Lung (tissue), 12 donors: ENCODE results near the gene VPS11. TPM values are rescaled to one million over a fixed set of nuclear protein-coding genes. Genes with fewer than 3 reads are reported as not detected.

Experiments
- ATAC-seq: fragments of 200-7000 bp; cut with Tn5 transposase; one replicate; pipeline ENCODE4 v1.9.1; 2020; ENCODE audit warnings: moderate number of reproducible peaks; ENCODE audit not compliant: insufficient read depth, low FRiP score
- DNase-seq, 3 donors: peaks; one replicate each; pipeline ENCODE4 v3.0.0-alpha.2; 2013 to 2017
- H3K27ac ChIP-seq, 2 donors: one replicate each; pipeline ENCODE4 v1.5.1; 2013; ENCODE audit warnings: mild to moderate bottlenecking in 2 of 2, moderate library complexity in 2 of 2, control low read depth in 1 of 2, inconsistent platforms in 1 of 2, low read depth in 1 of 2, low read length in 1 of 2
- H3K27me3 ChIP-seq, 3 donors: one replicate each; pipeline ENCODE4 v1.5.1; 2013; ENCODE audit warnings: low read length in 2 of 3; ENCODE audit not compliant: control insufficient read depth in 3 of 3, insufficient read depth in 3 of 3
- H3K36me3 ChIP-seq, 4 donors: one replicate each; pipeline ENCODE4 v1.5.1; 2013; ENCODE audit warnings: low read length in 4 of 4, mild to moderate bottlenecking in 1 of 4, moderate library complexity in 1 of 4; ENCODE audit not compliant: control insufficient read depth in 4 of 4, insufficient read depth in 4 of 4
- H3K4me1 ChIP-seq, 5 donors: one replicate each; pipeline ENCODE4 v1.5.1; 2013; ENCODE audit warnings: low read length in 5 of 5, mild to moderate bottlenecking in 2 of 5, moderate library complexity in 1 of 5; ENCODE audit not compliant: control insufficient read depth in 5 of 5, insufficient read depth in 5 of 5
- H3K4me3 ChIP-seq: one replicate; pipeline ENCODE4 v1.5.1; 2013; ENCODE audit warnings: mild to moderate bottlenecking, control low read depth, moderate library complexity
- H3K9ac ChIP-seq, 2 donors: one replicate each; pipeline ENCODE4 v1.5.1; 2013; ENCODE audit warnings: low read length in 2 of 2, control low read depth in 1 of 2; ENCODE audit not compliant: insufficient read depth in 1 of 2
- H3K9me3 ChIP-seq, 4 donors: one replicate each; pipeline ENCODE4 v1.5.1; 2013; ENCODE audit warnings: low read length in 3 of 4, mild to moderate bottlenecking in 1 of 4, moderate library complexity in 1 of 4; ENCODE audit not compliant: control insufficient read depth in 4 of 4, insufficient read depth in 3 of 4
- CTCF ChIP-seq: IDR thresholded peaks from 2 replicates; pipeline ENCODE4 v1.5.1; 2012; ENCODE audit warnings: mild to moderate bottlenecking; ENCODE audit errors: control extremely low read depth, extremely low read depth
- WGBS, 2 donors: extraction: QIAGEN DNeasy Blood & Tissue Kit; methylation state at CpG; one replicate each; pipeline ENCODE4 v1.1.7; 2013; 5-methylcytosine and 5-hydroxymethylcytosine counted together
- polyA plus RNA-seq, 2 donors: library from polyadenylated mRNA; stranded (reverse); fragments of 200-250 nt; gene quantifications; one replicate each; pipeline ENCODE4 v1.2.1, GENCODE V29; 2013
- total RNA-seq, 2 donors: library from RNA; depleted of rRNA in 1 of 2; stranded (reverse); fragments of >200 nt in 1 of 2; gene quantifications; one replicate each; pipeline ENCODE4 v1.2.1, GENCODE V29; 2014 to 2021
- donor health status: control.
- donor health status: control.
- donor health status: Bipolar disorder and iron deficiency.
- donor health status: healthy.
- donor health status: DM: yes; HTN: yes; CAD: no.

The VPS11 gene
- total and polyA plus RNA-seq, 4 donors: 33.8 to 56.1 (median 35.3) TPM

- 88 to 90% methylated on average over 17 of the region's 17 CpGs for WGBS, 2 donors
- no peak for TF ChIP-seq CTCF
- H3K9me3 ChIP-seq: no peaks in the 10 kb centered on the region
- no peak overlapping the region for H3K4me3 ChIP-seq
- no peaks in the 10 kb centered on the region for H3K27me3 ChIP-seq
- no peak overlapping the region for H3K9ac ChIP-seq
- H3K36me3 ChIP-seq: peaks cover 41 to 71% (median 58%) of the 10 kb centered on the region in 4 donors
- ATAC-seq: no peak
- no peak overlapping the region for H3K27ac ChIP-seq
- no peak for DNase-seq
- peaks cover 0 to 9% (median 4%) of the 10 kb centered on the region in 5 donors for H3K4me1 ChIP-seq
Observed at GRCh38 chr11:119051440-119052162, 16.0 kb upstream of the VPS11 start.

GRCh38 chr11:119052163-119052814 lies 15.3 kb upstream of the VPS11 start:
- H3K27ac ChIP-seq: no peak overlapping the region
- no peak for TF ChIP-seq CTCF
- H3K27me3 ChIP-seq: no peaks in the 10 kb centered on the region
- DNase-seq: no peak
- H3K36me3 ChIP-seq: peaks cover 40 to 68% (median 55%) of the 10 kb centered on the region in 4 donors
- no peak for ATAC-seq
- no peak overlapping the region for H3K9ac ChIP-seq
- no peaks in the 10 kb centered on the region for H3K9me3 ChIP-seq
- H3K4me1 ChIP-seq: peaks cover 0 to 9% (median 4%) of the 10 kb centered on the region in 5 donors
- 96% methylated on average over 23 of the region's 23 CpGs for WGBS, 2 donors
- no peak overlapping the region for H3K4me3 ChIP-seq

- H3K9ac ChIP-seq: no peak overlapping the region
- no peaks in the 10 kb centered on the region for H3K9me3 ChIP-seq
- DNase-seq: no peak
- 97% methylated on average over 10 of the region's 10 CpGs for WGBS, 2 donors
- H3K4me3 ChIP-seq: no peak overlapping the region
- H3K36me3 ChIP-seq: peaks cover 20 to 51% (median 43%) of the 10 kb centered on the region in 4 donors
- peaks cover 0 to 13% (median 7%) of the 10 kb centered on the region in 5 donors for H3K4me1 ChIP-seq
- no peak overlapping the region for H3K27ac ChIP-seq
- TF ChIP-seq CTCF: no peak
- no peak for ATAC-seq
- no peaks in the 10 kb centered on the region for H3K27me3 ChIP-seq
Observed at GRCh38 chr11:119054418-119054817, 13.2 kb upstream of the VPS11 start.
